Hepatocyte (in vitro differentiated cells): Measurements from ENCODE around the gene DIS3L. TPM values are rescaled to one million over a fixed set of nuclear protein-coding genes. Genes with fewer than 3 reads are reported as not detected.

Source experiments
- DNase-seq: peaks from one replicate; pipeline ENCODE4 v3.0.0-alpha.2; 2016; ENCODE audit warnings: low spot score
- H2AFZ ChIP-seq: fragments of 200-600 bp; sonication (generic); 2 replicates; pipeline ENCODE4 v1.6.0; 2016; ENCODE audit warnings: antibody characterized with exemption, mild to moderate bottlenecking
- H3K27ac ChIP-seq: fragments of 200-600 bp; sonication (generic); 2 replicates; pipeline ENCODE4 v1.5.1; 2016; ENCODE audit warnings: mild to moderate bottlenecking
- H3K27me3 ChIP-seq: fragments of 200-600 bp; sonication (generic); 2 replicates; pipeline ENCODE4 v1.6.1; 2016
- H3K36me3 ChIP-seq: fragments of 200-600 bp; sonication (generic); replicated peaks from 2 replicates; pipeline ENCODE4 v1.5.1; 2016; ENCODE audit warnings: low read depth; ENCODE audit not compliant: insufficient read depth
- H3K4me1 ChIP-seq: fragments of 200-600 bp; sonication (generic); 2 replicates; pipeline ENCODE4 v1.5.1; 2016; ENCODE audit warnings: mild to moderate bottlenecking, moderate library complexity; ENCODE audit not compliant: insufficient read depth
- H3K4me2 ChIP-seq: fragments of 200-600 bp; sonication (generic); 2 replicates; pipeline ENCODE4 v1.6.0; 2016
- H3K4me3 ChIP-seq: fragments of 200-600 bp; sonication (generic); 2 replicates; pipeline ENCODE4 v1.5.1; 2016; ENCODE audit warnings: mild to moderate bottlenecking
- H3K79me2 ChIP-seq: fragments of 200-600 bp; sonication (generic); 2 replicates; pipeline ENCODE4 v1.6.0; 2017; ENCODE audit warnings: mild to moderate bottlenecking
- H3K9me2 ChIP-seq: fragments of 200-600 bp; sonication (generic); replicated peaks from 2 replicates; pipeline ENCODE4 v1.6.0; 2017; ENCODE audit warnings: mild to moderate bottlenecking; ENCODE audit not compliant: insufficient read depth
- H3K9me3 ChIP-seq: fragments of 200-600 bp; sonication (generic); 2 replicates; pipeline ENCODE4 v1.5.1; 2016; ENCODE audit warnings: low read depth, mild to moderate bottlenecking
- H4K20me1 ChIP-seq: fragments of 200-600 bp; sonication (generic); 2 replicates; pipeline ENCODE4 v1.6.0; 2016; ENCODE audit warnings: mild to moderate bottlenecking; ENCODE audit not compliant: insufficient read depth, poor library complexity, severe bottlenecking
- CTCF ChIP-seq: fragments of 200-600 bp; sonication (generic); IDR thresholded peaks from 2 replicates; pipeline ENCODE4 v1.5.1; 2016; ENCODE audit warnings: antibody characterized with exemption, mild to moderate bottlenecking; ENCODE audit not compliant: poor library complexity
- EZH2 ChIP-seq: fragments of 200-600 bp; sonication (generic); IDR thresholded peaks from 2 replicates; pipeline ENCODE4 v1.6.1; 2016; ENCODE audit warnings: antibody characterized with exemption, mild to moderate bottlenecking, borderline replicate concordance
- EZH2phosphoT487 ChIP-seq: fragments of 200-600 bp; sonication (generic); IDR thresholded peaks from one replicate; pipeline ENCODE4 v1.6.1; 2018; ENCODE audit warnings: antibody characterized with exemption, mild to moderate bottlenecking, low read depth, moderate library complexity; ENCODE audit not compliant: unreplicated experiment, severe bottlenecking
- WGBS: methylation state at CpG from one replicate; pipeline ENCODE4 v1.1.6; 2016; ENCODE audit warnings: low lambda C conversion rate; ENCODE audit errors: missing lambda C conversion rate; 5-methylcytosine and 5-hydroxymethylcytosine counted together
- polyA plus RNA-seq: library from polyadenylated mRNA; unstranded; fragments of >200 nt; fragmentation: Nextera tagmentation; extraction: Ambion mirVana; gene quantifications from 2 replicates; pipeline ENCODE4 v1.2.1, GENCODE V29; 2016
- total RNA-seq: library from RNA; depleted of rRNA; stranded (reverse); fragments of >200 nt; gene quantifications from 2 replicates; pipeline ENCODE4 v1.2.3, GENCODE V29; 2014

The DIS3L gene
- total and polyA plus RNA-seq, 2 experiments from 2014 or later, result 18.6 to 34.4 TPM

- peak; percentile 65 for DNase-seq
- Histone ChIP-seq H3K4me1 (peaks cover 4% of the 10 kb centered on the region), H4K20me1 (no peaks in the 10 kb centered on the region), H3K27ac (no peak overlapping the region), H3K36me3 (no peaks in the 10 kb centered on the region), H3K79me2 (no peaks in the 10 kb centered on the region), H3K9me3 (no peaks in the 10 kb centered on the region), H2AFZ (no peak overlapping the region), H3K4me3 (no peak overlapping the region), H3K27me3 (no peaks in the 10 kb centered on the region), H3K4me2 (no peak overlapping the region), H3K9me2 (no peaks in the 10 kb centered on the region)
- 30% methylated on average over 13 of the region's 13 CpGs for WGBS
- TF ChIP-seq EZH2 (no peak), EZH2phosphoT487 (no peak), CTCF (no peak)
These were observed 23.9 kb upstream of the DIS3L start for GRCh38 chr15:66269326-66270090.

GRCh38 chr15:66270932-66271331 lies 22.4 kb upstream of the DIS3L start:
- no peak overlapping the region for H3K27ac ChIP-seq
- H4K20me1 ChIP-seq, result no peaks in the 10 kb centered on the region
- no peaks in the 10 kb centered on the region for H3K27me3 ChIP-seq
- H3K4me3 ChIP-seq, result no peak overlapping the region
- no peaks in the 10 kb centered on the region for H3K79me2 ChIP-seq
- TF ChIP-seq EZH2 (no peak), CTCF (no peak), EZH2phosphoT487 (no peak)
- no peak overlapping the region for H2AFZ ChIP-seq
- 73% methylated on average over 6 of the region's 6 CpGs for WGBS
- H3K4me1 ChIP-seq, result peaks cover 4% of the 10 kb centered on the region
- no peak overlapping the region for H3K4me2 ChIP-seq
- DNase-seq, result no peak
- no peaks in the 10 kb centered on the region for H3K9me3 ChIP-seq
- no peaks in the 10 kb centered on the region for H3K36me3 ChIP-seq
- H3K9me2 ChIP-seq, result no peaks in the 10 kb centered on the region

- H3K9me3 ChIP-seq, result no peaks in the 10 kb centered on the region
- H3K27me3 ChIP-seq, result no peaks in the 10 kb centered on the region
- no peaks in the 10 kb centered on the region for H3K4me1 ChIP-seq
- no peaks in the 10 kb centered on the region for H3K36me3 ChIP-seq
- DNase-seq, result no peak
- H3K4me3 ChIP-seq, result no peak overlapping the region
- no peak overlapping the region for H3K4me2 ChIP-seq
- no peaks in the 10 kb centered on the region for H3K79me2 ChIP-seq
- no peak overlapping the region for H2AFZ ChIP-seq
- H4K20me1 ChIP-seq, result no peaks in the 10 kb centered on the region
- no peak for TF ChIP-seq CTCF
- no peak for TF ChIP-seq EZH2phosphoT487
- no peak for TF ChIP-seq EZH2
- no peaks in the 10 kb centered on the region for H3K9me2 ChIP-seq
- no peak overlapping the region for H3K27ac ChIP-seq
These were observed 18.0 kb upstream of the DIS3L start for GRCh38 chr15:66275352-66275751.
